Bronchus fibroblast of lung (primary cell): Measurements from ENCODE around the gene ANKMY1. TPM values are rescaled to one million over a fixed set of nuclear protein-coding genes. Genes with fewer than 3 reads are reported as not detected.

Experiments
- total RNA-seq: library from RNA; depleted of rRNA; stranded (reverse); fragments of >200 nt; gene quantifications from 2 replicates; pipeline ENCODE4 v1.2.3, GENCODE V29; 2015

ANKMY1 gene, protein sequence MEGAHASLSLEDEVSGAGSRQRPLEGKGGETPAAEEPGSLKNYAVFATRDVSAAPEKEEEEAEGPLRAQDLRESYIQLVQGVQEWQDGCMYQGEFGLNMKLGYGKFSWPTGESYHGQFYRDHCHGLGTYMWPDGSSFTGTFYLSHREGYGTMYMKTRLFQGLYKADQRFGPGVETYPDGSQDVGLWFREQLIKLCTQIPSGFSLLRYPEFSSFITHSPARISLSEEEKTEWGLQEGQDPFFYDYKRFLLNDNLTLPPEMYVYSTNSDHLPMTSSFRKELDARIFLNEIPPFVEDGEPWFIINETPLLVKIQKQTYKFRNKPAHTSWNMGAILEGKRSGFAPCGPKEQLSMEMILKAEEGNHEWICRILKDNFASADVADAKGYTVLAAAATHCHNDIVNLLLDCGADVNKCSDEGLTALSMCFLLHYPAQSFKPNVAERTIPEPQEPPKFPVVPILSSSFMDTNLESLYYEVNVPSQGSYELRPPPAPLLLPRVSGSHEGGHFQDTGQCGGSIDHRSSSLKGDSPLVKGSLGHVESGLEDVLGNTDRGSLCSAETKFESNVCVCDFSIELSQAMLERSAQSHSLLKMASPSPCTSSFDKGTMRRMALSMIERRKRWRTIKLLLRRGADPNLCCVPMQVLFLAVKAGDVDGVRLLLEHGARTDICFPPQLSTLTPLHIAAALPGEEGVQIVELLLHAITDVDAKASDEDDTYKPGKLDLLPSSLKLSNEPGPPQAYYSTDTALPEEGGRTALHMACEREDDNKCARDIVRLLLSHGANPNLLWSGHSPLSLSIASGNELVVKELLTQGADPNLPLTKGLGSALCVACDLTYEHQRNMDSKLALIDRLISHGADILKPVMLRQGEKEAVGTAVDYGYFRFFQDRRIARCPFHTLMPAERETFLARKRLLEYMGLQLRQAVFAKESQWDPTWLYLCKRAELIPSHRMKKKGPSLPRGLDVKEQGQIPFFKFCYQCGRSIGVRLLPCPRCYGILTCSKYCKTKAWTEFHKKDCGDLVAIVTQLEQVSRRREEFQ
- total RNA-seq = 2.7 and 4.3 TPM in 2 replicates

DNA sequence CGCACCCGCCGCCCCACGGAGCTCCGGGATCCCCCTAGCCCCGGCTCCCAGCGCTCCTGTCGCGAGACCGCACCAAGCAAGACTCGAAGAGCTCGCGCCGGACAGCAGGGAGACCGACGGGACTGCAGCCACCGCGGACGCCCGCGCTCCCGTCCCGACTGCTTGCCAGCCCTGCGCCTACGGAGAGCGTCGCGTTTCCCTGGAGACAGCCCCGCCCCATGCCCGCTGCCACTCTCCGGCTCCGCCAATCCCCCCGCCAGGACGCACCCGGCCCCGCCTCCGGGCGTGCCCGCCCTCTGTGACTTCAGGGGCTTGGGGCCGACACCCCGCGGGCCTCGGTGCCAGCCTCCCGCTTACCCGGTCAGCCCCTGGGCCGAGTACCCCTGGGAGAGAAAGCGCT lies at the start of gene ANKMY1:
ANKMY1 (minus strand) TSS at position 181 of the 400 bp plus-strand sequence. CDS start 653 bp downstream, outside the sequence.

DNA sequence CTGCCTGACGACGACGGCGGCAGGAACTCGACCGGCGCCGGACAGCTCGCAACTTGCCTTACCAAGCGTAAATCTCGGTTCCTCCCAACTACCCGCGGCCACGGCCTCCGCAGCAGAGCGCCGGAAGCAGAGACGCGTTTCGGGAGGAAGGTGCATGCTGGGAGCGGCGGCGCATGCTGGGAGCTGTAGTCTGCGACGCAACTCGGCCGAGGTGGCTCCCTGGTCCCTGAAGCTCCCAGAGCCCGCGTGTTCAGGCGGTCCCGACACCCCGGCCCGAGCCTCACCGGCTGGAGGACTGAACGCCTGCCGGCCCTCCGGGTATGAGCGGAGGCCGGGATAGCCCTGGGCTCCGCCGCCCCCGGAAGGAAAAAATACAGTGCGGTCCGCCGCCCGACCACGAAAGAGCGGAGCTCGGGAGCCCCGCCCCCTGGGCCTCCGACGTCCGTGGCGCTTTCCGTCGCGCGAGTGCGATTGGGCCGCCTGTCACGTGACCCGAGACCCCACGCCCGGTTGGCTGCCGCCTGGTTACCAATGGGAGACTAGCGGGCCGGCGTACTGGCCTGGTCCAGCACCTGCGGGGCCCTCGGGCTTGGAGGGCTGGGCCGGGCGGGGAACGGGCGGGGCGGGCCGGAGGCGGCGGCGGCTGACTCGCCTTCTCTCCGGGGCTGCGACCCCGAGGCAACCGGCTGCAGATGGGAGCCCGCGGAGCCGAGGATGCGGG lies 28.6 kb upstream of the ANKMY1 start, which contains the start of gene CAPN10:
CAPN10 (plus strand) TSS at position 537 of the 721 bp plus-strand sequence; CDS start at position 715, 178 bp downstream.

DNA sequence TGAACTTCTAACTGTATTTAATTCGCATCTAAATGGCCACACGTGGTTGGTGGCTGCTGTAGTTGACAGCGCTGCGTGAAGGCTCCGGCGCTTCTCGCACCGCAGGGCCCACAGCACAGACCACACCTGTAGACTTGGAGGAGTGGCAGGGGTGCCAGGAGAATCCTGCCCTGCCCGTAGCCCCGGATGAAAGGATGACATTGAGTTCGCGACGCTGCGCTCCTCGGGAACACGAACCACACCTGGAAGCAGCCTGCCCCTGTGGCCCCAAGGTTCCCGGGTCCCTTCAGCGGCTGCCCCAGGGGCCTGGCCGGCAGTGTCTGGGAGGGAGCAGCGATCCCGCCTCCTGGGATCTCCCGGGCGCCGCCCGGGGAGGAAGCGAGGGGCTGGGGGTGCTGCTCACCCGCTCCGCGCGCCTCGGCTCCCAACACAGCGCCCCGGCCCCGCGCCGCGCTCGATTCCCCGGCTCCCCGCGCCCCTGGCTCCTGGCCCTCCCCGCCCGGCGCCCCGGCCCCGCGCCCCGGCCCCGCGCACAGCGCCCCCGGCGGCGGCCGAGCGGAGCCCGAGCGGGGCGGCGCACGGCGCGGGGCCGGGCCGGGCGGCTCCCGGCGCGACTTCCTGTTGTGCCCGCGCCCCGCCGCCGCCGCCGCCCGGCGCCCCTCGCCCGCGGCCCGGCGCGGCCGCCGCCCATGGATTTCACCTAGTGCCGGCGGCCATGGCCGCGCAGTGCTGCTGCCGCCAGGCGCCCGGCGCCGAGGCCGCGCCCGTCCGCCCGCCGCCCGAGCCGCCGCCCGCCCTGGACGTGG lies 10.3 kb upstream of the ANKMY1 start, which contains the start of gene RNPEPL1:
RNPEPL1 (plus strand) TSS at position 613 of the 806 bp plus-strand sequence; CDS start at position 716, 103 bp downstream.

DNA sequence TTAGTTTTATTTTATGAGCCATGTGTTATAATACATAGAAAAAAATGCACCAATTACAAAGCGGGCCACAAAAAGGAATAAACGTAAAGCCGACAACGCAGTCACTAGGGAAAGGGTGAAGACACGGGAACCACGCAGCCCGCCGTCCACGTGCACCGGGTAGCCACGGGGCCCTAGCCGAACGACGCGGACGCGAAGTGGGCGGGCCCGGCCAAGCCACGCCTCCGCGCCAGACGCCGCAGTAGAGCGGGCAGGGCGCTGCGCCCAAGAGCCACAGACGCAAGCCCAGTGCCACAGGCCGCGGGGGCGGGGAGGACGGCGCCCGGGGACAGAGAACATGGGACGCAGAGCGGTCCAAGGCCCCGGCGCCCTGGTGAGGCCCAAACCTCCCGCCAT lies 2.3 kb upstream of the ANKMY1 start, which contains the start of gene DUSP28:
DUSP28 (plus strand) TSS at position 274 of the 396 bp plus-strand sequence. CDS start 328 bp downstream, outside the sequence.

DNA sequence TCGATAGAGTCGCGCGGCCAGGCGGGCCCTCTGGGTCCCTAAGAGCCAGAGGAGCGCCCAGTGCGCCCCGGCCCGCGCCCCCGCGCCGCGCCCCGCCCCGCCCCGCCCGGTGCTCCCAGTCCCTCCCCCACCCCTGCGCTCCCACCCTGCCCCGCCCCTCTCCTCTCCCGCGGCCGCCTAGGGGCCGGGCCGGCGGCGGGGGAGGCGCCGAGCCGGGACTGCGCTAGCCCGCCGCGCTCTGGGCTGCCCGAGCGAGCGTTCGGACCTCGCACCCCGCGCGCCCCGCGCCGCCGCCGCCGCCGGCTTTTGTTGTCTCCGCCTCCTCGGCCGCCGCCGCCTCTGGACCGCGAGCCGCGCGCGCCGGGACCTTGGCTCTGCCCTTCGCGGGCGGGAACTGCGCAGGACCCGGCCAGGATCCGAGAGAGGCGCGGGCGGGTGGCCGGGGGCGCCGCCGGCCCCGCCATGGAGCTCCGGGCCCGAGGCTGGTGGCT lies 122.3 kb downstream of the ANKMY1 start, which contains the start of gene GPC1:
GPC1 (plus strand) TSS at position 207 of the 491 bp plus-strand sequence; CDS start at position 463, 256 bp downstream.

Other genes starting within 250 kb of the ANKMY1 start
- gene GPC1, start 122.3 kb downstream of the ANKMY1 start, total RNA-seq = 125 and 135 TPM in 2 replicates
- 3.4 and 4.5 TPM in 2 replicates for gene DUSP28, start 2.4 kb upstream of the ANKMY1 start, total RNA-seq
- 19.8 and 27.5 TPM in 2 replicates for gene RNPEPL1, start 10.5 kb upstream of the ANKMY1 start, total RNA-seq
- gene CAPN10, start 28.7 kb upstream of the ANKMY1 start, total RNA-seq = 16.8 and 19.8 TPM in 2 replicates
- gene GPR35, start 67.5 kb upstream of the ANKMY1 start, total RNA-seq = under 0.01 and 0.15 TPM in 2 replicates
- not detected in 2 replicates for gene AQP12B, start 124.9 kb upstream of the ANKMY1 start, total RNA-seq
- gene AQP12A, start 133.9 kb upstream of the ANKMY1 start, total RNA-seq = not detected in 2 replicates